ENCODE data around the gene NR4A3. TPM values are rescaled to one million over a fixed set of nuclear protein-coding genes. Genes with fewer than 3 reads are reported as not detected.

NR4A3 gene
- total and polyA plus RNA-seq, 9 of the 15 experiments (the other 6 are each of a cell fraction or from before 2014, with no cell fraction given) = 0.04 to 0.07 TPM; not detected in 7

GRCh38 chr9:99803694-99804093 is 18.0 kb upstream of the NR4A3 start (continued):
- TF ChIP-seq ZC3H11A (IDR thresholded peaks at IDR 0.05; ENCODE audit: low read depth, low read length) (no peak), ETS1 (conservative IDR thresholded peaks at IDR 0.05; ENCODE audit: control insufficient read depth, low read depth, low read length) (no peak), USF2 (CRISPR knock-in tag; IDR thresholded peaks at IDR 0.05) (no peak), HNRNPH1 (optimal IDR thresholded peaks at IDR 0.05; ENCODE audit: low read depth, low read length) (no peak), SMARCA5 (IDR thresholded peaks at IDR 0.05) (no peak)

GRCh38 chr9:99807276-99807852 is 14.3 kb upstream of the NR4A3 start:
- no peak overlapping the region for H3K4me3 ChIP-seq
- FAIRE-seq = peak; percentile 46
- no peak overlapping the region for H3K9ac ChIP-seq (ENCODE audit: insufficient read depth in 1 of 2, low read depth in 2 of 2, low read length in 2 of 2)
- no peak overlapping the region for H3K4me2 ChIP-seq (ENCODE audit: insufficient read depth, low read length)
- no peaks in the 10 kb centered on the region for H3K79me2 ChIP-seq (ENCODE audit: control insufficient read depth, insufficient read depth, low read length)
- peak; percentile 92 for ATAC-seq
- no peaks in the 10 kb centered on the region for H3K36me3 ChIP-seq (ENCODE audit: control insufficient read depth, insufficient read depth, low read length)
- in situ Hi-C loops (cut with MboI) = loop anchor here (10.0 kb wide), 1 partner anchor 197 kb away; no protein-coding TSS in a partner anchor
- H3K4me1 ChIP-seq (replicated peaks in 1 of 2; ENCODE audit: control insufficient read depth in 2 of 2, insufficient read depth in 2 of 2, low read length in 2 of 2) = peaks cover 0 to 9% of the 10 kb centered on the region in 2 experiments; a peak in 2 of 5 replicates
- CTCF ChIA-PET (ENCODE audit: low intra/inter-chr PET ratio) = interaction anchor here (0.6 to 3.6 kb wide), 5 partner anchors 14 to 517 kb away, joined by 3 to 18 read pairs (median 3); partner anchors contain the start of gene NR4A3
- no TSS peak for BruUV-seq (replicated peaks)
- H4K20me1 ChIP-seq (replicated peaks; ENCODE audit: control insufficient read depth, insufficient read depth, low read length) = no peaks in the 10 kb centered on the region
- intact Hi-C loops (cut with micrococcal nuclease) = loop anchor here (1.0 to 10.0 kb wide), 2 partner anchors 204 to 643 kb away; no protein-coding TSS in a partner anchor
- WGBS (ENCODE audit: insufficient coverage, low coverage, missing lambda C conversion rate) = 27% methylated on average over 4 of the region's 4 CpGs
- peak; percentile 67 to 79 (median 72) for DNase-seq (ENCODE audit: extremely low read depth in 1 of 4, low spot score in 3 of 4)
- no peak overlapping the region for H3K27ac ChIP-seq (ENCODE audit: extremely low read depth, low read depth, low read length)
- POLR2A ChIA-PET = no interaction called here
- H3K9me1 ChIP-seq (ENCODE audit: control insufficient read depth, insufficient read depth, low read length) = no peaks in the 10 kb centered on the region
- no peaks in the 10 kb centered on the region for H3K9me3 ChIP-seq (replicated peaks; ENCODE audit: control insufficient read depth, insufficient read depth, low read depth, low read length)
- H2AFZ ChIP-seq (ENCODE audit: low read depth, low read length) = no peak overlapping the region
- no peaks in the 10 kb centered on the region for H3K27me3 ChIP-seq (ENCODE audit: control insufficient read depth in 2 of 2, insufficient read depth in 2 of 2, low read length in 2 of 2)
- TF ChIP-seq REST (IDR thresholded peaks at IDR 0.05; ENCODE audit: borderline replicate concordance) (peak; percentile 53; the same call in 1 of the 2 replicates), REST (CRISPR knock-in tag; IDR thresholded peaks at IDR 0.05; ENCODE audit: low read depth) (no peak), ELF2 (CRISPR knock-in tag; IDR thresholded peaks at IDR 0.05) (no peak), ZNF280B (CRISPR knock-in tag; IDR thresholded peaks at IDR 0.05) (no peak)
